Activated CD4-positive, alpha-beta T cell treated with anti-CD3 and anti-CD28 coated beads for 48 hours (primary cell): ENCODE results near the gene SPOCK3.

Source experiments
- DNase-seq: peaks from one replicate; pipeline ENCODE4 v3.0.0-alpha.2; 2020

SPOCK3 gene

DNA sequence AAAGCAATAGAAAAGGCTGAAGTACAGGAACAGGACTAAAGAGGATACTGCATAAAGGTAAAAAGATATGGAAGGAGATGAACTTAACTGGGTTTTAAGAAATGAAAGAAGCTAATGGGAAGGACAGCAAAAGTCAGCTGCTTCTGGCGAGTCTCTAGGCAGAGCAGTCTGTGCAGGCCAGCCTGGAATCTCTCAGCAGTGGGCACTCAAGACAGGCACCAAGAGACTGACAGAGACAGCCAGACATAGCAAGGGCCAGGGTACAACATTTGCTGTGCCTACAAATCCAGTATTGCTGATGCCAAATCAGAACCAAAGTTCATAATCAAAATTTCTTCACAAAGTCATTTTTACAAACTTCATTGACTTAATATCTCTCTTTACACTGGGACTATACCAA lies 62.4 kb downstream of the SPOCK3 start:
- DNase-seq, result no peak

- no peak for DNase-seq
Observed at GRCh38 chr4:167168611-167169010, 65.7 kb downstream of the SPOCK3 start.

DNA sequence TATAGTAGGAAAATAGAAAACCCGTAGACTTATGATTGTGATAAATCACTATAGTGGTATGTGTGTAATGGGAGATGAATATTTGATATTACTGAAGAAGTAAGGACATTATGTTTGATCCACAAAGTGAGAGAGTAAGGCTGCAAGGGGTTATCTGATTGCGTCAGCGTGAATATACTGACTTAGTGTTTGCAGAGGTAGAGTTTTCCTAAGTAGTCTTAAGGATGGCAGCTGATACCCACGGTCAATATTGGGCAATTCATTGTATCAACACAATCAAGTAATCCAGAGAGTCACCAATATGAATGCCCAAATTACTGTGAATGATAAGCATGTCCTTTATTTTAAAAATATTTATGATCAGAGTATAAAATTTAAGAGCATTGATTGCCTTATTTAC lies 83.7 kb downstream of the SPOCK3 start:
- no peak for DNase-seq

GRCh38 chr4:167144605-167145004 lies 89.7 kb downstream of the SPOCK3 start:
- DNase-seq, result no peak

GRCh38 chr4:167143018-167143417 lies 91.3 kb downstream of the SPOCK3 start:
- no peak for DNase-seq

GRCh38 chr4:167136270-167136669 lies 98.0 kb downstream of the SPOCK3 start:
- no peak for DNase-seq

- DNase-seq, result no peak
Observed at GRCh38 chr4:167129146-167129545, 105.1 kb downstream of the SPOCK3 start.

DNA sequence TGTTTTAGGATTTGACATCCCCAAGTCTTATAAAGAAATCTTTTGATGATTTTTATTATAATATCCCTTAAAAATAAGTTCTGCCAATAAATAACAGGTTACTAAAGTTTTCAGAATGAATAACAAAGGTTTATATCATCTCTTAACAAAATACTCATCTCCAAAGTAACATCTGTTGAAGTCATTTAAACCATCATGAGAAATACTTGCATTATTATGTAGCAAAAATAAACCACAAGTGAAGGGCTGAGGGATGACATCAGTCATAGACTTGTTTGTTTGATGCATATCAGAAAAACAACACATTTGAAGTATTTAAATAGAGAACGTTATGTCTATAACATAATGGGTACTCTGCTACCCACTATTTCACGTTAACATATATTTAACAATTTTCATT lies 114.9 kb downstream of the SPOCK3 start:
- no peak for DNase-seq

DNA sequence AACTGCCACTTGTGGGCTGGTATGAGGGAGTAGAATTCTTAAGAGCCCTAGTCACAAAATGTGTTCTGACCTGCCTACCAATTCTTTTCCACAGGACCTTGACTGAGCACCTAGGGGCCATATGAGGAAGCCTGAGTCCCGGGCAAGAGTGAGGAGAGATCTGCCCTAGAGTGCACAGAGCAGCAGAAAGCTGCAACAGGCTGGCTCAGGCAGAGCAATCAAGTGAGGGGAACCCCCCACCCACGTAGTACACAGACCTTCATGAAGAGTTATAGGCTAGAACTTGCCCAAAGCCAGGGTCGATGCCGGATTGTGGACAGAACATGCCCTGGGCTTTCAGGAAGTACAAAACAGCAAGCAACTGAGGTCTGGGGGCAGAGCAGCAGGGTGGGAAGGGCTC lies 117.0 kb downstream of the SPOCK3 start:
- no peak for DNase-seq

DNA sequence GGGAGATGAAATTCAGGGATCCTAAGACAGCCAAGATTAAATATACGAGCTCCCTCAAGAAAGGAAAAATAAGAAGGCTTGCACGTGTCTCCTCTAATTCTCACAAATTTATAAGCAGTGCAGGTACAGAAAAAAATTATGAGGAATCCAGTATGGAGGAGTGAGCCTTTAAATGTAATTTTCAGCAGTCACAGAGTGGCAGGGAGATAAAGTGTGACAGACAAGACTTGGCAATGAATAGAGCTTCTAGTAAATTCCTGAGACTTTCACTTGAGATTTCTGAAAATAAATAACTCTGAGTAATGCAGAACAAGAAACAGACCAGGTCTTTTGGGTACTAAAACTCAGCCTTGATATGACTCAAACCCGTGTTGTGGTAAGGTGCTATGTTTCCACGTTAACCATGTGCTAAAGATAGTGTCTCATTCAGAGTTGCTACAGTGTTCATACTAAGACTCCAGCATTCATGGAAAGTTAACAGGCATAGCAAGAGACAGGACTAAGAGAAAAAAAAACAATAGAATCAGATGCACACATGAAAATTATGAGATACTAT lies 119.8 kb downstream of the SPOCK3 start:
- no peak for DNase-seq

DNA sequence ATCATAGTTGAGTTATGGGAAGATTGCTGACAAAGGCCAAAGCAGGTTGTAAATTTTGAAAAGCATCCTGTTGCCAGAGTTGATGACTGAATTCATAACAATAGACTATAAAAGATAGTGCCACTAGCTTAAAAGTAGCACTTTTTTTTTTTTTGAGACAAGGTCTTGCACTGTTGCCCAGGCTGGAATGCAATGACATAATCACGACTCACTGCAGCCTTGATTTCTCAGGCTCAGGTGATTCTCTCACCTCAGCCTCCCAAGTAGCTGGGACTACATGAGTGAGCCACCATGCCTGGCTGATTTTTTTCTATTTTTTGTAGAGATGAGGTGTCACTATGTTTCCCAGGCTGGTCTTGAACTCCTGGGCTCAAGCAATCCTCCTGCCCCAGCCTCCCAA lies 122.7 kb downstream of the SPOCK3 start:
- no peak for DNase-seq

- DNase-seq, result no peak
Observed at GRCh38 chr4:167111092-167111491, 123.2 kb downstream of the SPOCK3 start.

DNA sequence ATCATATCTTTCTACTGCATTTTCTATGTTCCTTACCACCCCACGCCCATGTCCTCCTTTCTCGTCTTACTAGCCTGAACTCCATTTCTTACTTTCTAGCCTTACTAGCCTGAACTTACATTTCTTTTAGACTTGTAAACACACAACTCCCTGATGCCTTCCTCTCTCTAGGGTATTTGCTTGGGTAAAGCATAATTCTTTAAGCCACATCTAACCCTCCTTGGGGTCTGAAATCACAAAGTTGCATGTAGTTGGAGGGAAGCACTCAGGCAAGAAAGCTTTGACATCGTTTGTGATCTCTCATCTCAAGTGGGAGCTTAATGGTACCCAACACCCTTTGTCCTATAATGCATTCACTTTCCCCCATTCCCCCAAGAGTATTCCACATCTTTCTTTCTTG lies 124.4 kb downstream of the SPOCK3 start:
- no peak for DNase-seq

DNA sequence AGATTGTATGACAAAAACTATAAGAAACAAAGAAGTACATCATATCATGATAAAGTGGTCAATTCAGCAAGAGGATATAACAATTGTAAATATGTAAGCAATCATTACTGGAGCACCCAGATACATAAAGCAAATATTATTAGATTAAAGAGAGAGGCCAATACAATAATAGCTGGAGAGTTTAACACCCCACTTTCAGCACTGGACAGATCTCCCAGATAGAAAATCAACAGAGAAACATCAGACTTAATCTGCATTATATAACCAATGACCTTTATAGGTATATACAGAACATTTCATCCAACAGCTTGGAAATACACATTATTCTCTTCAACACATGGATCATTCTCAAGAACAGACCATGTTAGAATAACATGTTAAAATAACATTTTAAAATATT lies 128.4 kb downstream of the SPOCK3 start:
- DNase-seq, result no peak

DNA sequence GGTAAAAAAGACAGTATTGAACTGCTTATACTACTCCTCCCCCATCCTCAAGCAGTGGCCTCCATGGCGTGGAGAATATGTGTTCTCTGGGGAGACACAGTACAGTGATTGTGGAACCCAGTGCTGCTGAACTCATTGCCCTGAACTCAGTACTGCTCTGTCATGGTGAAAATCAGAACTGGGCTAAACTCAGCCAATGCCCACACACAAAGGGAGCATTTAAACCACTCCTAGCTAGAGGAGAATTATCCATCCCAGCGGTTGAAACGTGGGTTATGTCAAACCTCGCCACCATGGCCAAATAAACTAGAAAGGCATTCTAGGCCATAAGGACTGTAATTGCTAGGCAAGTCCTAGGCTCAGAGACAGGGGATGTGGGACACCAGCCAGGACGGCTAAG lies 131.8 kb downstream of the SPOCK3 start:
- no peak for DNase-seq

- no peak for DNase-seq
Observed at GRCh38 chr4:167101035-167101434, 133.3 kb downstream of the SPOCK3 start.

- no peak for DNase-seq
Observed at GRCh38 chr4:167100120-167100519, 134.2 kb downstream of the SPOCK3 start.

GRCh38 chr4:167088115-167088514 lies 146.2 kb downstream of the SPOCK3 start:
- no peak for DNase-seq

DNA sequence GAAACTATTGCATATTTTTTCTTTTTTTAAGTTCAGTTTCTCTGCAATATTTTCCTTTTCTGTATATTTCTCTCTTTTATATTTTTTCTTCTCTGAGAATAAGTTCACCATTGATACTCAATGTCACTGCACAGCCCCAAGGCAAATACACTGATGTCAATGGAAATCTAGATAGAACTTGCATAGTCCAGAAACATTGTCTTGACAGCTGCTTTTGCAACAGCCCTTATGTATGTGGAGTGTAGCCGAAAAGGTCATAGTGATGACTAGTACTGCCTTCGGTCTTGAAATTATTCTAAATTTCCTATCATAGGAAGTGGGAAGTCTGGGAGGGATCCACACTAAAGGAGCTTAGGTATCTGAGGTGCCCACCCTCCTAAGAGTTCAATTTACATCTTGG lies 150.0 kb downstream of the SPOCK3 start:
- DNase-seq, result no peak

GRCh38 chr4:167079762-167080161 lies 154.5 kb downstream of the SPOCK3 start:
- DNase-seq, result no peak

GRCh38 chr4:167052631-167053091 lies 181.6 kb downstream of the SPOCK3 start:
- DNase-seq, result no peak

DNA sequence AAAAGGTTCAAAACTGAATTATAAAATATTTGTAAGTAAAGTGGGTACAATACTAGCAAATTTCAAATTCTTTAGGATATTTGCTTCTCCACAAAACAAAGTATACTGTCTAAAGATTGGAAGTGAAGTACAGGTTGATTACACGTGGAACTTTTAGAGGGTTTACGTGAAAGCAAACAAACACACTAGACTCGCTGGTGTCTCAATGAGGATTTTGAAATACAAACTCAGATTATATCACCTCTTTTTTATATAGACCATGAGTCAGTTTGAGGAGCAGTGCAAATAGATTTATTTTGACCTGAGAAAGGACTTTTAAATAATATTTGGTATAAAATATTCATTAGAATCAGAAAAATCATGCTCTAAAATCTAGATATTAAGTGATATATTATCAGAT lies 185.0 kb downstream of the SPOCK3 start:
- no peak for DNase-seq

- no peak for DNase-seq
Observed at GRCh38 chr4:167041524-167041923, 192.8 kb downstream of the SPOCK3 start.

GRCh38 chr4:167035390-167035789 lies 198.9 kb downstream of the SPOCK3 start:
- no peak for DNase-seq

- no peak for DNase-seq
Observed at GRCh38 chr4:167034983-167035382, 199.3 kb downstream of the SPOCK3 start.

- DNase-seq, result no peak
Observed at GRCh38 chr4:167032871-167033270, 201.4 kb downstream of the SPOCK3 start.
